GM04503 (cell line): Measurements from ENCODE around the gene RAI1.

Experiments used
- DNase-seq: peaks from one replicate; pipeline ENCODE4 v3.0.0-alpha.2; 2012; ENCODE audit warnings: low read depth

Gene RAI1

DNA sequence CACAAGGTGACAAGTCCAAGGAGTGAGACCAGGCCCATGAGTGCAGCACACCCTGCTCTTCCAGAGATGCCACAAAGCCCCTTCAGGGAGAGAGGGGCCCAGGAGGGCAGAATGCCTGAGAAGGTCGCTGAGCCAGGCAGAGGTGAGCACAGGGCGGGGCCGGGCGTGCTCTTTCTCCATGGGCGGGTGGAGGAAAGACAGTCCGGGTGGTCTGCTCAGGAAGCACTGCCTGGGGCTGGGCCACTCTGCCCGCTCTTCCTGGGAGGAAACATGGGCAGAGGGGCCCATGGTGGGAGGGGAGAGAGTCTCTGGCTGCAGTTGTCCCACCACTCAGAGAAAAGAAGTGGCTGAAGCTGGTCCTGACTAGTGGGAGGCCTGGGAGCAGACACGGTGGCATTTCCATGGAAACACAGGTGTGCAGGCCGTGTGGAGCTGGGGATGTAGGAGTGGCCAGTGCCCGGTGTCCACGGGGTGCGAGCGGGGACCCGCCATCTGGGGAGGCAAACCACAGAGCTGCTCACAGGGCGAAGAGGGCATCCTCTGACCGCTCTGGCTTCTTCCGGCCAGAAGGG is 165.9 kb downstream of the RAI1 start:
- DNase-seq = no peak

DNA sequence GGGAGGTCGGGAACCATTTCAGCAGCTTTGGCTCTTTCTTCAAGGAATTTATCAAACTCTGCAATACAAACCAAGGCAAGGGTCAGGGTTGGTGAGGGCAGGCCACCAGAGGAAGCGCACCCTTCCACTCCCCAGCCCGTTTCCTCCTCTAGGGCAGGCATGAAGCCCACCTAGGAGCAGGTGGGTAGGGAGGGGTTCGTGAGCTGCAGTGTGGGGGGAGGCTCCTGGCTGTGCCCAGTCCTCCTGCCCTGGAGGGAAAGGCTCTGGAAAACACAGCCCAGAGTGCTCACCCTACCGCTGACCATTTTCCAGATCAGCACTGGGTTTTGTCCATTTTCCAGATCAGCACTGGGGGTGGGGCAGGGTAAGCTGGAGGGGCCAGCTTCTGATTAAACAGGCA is 166.5 kb downstream of the RAI1 start:
- DNase-seq = no peak

DNA sequence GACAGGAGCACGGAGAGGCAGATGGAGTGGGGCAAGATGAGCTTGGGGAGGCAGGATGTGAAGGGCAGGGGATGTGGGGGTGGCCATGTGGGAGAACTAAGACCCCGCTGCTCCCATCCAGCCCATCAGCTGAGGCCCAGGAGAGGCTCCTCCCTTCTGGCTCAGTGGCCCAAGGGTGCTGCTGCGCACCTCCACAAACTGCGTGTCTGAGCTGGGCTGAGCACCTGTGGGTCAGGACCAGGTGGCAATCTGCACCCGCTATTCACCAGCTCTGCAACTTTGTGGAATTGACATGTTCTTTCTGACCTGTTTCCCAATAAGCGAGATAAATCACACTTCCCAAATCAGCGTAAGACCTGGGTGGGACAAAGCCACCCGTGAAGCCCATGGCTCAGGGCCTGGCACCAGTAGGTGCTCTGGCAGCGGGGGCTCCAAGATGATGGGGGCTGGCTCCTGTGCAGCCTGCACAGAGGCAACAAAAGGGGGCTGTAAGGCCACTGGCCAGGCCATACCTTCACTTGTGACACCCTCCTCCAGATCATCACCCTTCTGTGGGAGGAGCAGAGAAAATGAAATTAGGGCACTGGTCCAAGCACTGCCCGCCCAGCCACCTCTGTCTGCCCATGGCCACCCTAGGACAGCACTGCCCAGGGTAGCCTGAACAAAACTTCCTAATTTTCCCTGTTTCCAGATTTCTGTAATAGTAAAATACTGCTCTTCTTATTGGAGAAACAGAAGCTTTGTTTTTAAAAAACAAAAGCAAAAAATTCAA is 167.2 kb downstream of the RAI1 start:
- no peak for DNase-seq

DNA sequence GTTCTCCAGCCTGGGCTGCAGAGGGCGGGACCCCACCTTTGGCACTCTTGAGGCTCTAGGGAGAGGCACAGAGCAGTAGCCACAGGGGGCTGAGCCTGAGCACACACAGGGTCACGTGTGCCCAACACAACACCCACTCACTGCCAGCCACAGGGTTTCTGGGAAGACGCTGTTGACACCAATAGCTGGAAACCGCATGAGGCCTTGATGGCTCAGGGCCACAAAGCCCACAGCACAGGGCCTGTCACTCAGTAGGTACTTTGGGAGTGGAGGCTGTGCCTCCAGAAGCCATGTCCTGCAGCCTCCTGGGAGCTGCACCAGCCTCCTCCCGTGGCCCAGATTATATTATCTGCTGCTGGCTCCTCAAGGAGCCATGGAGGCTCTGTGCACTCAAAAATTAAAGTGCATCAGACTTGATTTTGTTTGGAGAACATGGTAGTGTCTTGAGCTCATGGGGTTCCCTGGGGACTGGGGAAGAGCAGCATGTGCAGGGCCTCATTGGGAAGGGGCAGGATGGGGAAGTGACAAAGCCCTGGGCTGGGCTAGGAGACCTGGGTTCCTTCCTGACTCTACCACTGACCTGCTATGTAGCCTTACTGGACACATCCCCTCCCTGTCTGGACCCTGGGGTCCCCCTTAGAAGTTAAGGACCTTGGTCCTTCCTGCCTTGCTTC is 168.0 kb downstream of the RAI1 start:
- DNase-seq = no peak

DNA sequence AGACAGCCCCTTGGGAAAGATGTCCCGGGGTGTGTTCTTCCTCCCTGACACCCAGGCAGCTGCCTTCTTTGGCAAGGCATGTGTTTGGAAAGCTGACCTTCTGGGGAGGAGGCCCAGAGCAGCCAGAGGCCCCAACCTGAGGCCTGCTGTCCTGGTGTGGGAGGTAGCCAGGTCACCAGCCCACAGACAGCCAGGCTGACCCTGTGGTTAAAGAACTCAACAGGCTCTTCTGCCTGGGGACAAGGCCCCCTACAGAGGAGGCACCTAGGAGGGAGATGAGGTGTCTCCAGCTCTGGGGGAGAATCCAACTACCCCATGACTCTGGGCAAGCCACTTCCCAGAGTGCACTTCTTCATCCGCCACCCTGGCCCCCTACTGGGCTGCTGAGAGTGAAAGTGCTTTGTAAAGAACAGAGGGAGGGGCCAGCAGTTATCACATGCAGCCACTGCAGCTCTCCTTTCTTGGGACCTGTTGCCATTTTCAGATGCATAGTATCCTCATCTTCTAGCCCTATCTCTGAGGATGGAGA is 168.7 kb downstream of the RAI1 start:
- no peak for DNase-seq

DNA sequence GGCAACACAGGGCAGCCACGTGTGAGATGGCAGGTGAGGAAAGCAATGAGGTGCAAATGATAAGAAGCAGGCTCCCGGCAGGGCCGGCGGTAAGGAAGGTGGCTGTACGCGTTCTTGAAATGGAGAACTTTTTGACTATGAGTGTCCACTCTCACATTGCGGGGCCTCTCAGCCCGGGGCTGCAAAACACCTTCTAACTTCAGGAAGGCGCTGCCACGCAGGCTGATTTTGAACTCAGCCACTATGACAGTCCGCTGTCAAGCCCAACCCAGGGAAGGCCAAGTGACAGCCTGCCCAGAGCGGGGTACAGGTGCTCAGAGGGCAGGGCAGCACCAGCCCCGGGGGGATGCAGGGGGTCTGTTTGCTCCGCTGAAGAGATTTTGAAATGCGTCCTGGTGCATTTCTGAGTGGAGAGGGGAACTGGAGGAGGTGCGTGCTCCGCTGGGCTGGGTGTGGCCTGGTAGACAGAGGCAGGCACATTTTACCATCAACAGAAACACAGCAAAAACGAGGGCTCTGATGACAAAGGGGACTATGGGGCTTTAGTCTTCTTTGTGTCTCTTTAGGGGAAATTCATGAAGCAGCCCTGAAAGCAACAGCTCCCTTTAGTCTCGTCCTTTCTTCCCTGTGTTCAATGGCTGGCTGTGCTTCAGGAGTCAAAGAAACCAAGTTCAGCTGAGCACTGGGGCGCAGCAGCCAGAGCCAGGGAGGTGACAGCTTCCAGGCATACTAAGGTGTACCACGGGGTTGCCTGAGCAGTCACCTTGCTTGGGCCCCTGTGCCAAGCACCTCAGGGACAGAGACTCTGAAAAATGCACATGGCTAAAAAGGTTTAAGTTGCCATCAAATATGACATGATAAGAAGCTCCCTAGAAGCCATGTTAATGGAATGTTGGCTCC is 170.1 kb downstream of the RAI1 start:
- DNase-seq = no peak

DNA sequence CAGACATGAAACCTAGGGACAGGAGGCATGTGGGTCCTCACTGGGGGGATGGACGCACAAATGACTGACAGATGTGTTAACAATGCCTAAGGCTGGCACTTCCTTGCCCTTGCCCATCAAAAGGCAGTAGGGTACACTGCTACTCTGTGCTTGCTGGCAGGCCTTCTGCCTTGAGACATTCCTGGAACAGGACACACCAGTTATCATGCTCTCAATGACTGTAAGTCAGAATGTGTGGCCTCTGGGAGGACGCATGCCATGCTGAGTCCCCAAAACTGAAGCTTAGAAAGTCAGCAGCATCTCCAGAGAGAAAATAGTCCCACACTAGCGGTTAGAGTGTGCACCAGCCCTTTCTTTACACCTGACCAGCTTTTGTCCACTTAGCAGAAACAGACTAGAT is 171.7 kb downstream of the RAI1 start:
- no peak for DNase-seq

DNA sequence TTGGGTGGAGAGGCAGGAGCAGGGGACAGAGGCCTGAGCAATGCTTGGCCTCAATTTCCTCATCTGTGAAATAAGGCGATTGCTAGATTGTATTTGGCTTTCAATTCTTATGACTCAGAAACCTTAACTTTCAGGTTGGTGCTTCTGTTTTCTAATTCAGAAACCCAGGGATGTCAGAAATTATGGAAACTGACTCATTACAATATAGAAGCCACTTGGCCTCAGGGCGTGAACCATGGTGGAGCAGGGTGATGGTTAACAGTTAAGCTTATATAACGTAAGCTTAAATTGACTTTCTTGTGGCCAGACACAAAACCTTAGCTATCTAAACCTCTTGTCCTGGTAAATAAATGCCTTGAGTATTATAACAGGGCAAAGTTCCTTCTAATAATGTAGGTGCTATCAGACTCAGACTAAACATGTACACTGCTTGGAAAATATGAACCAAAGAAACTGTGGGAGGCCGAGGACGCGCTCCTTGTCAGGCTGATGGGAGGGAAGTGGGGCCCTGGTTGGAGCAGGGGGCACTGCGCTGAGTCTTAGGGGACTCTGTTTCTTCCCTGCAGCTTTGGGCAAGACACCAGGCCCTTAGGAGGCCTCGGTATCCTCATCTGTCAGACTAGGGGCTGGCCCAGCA is 172.7 kb downstream of the RAI1 start:
- no peak for DNase-seq

DNA sequence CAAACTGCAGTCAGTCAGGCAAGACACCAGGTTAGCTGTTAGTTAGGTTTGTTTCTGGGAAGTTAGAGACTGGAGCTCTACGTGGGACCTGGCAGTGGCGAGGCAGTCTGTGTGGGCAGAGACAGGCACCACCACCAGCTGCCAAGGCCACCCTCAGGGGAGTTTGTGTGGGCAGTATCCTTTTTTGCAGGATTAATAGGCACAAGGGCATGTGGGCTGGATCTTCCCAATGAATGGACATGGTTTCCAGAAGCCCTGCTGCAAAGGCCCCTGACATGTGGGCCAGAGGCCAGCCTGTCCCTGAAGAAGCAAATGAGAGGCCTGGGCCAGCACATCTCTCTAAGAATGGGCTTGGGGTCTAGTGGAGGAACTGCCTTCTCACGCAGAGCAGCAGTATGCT is 174.7 kb downstream of the RAI1 start:
- no peak for DNase-seq

DNA sequence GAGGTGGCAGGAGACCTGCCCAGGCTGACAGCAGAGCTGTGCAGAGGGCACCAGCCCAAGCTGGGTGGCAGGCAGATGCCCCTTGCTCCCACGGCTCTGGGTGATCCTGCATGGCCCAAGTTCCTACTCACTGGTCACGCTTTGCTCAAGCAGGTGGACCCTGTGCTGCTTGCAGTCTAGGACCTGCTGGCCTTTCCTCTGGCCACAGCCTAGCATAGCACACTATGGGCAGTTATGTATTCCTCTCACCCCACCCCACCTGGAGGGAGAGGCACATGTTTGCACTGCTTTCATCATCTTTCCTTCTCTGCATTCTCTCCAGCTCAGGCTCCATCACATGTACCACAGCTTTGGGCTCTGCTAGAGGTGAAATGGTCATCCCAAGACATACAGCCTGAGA is 175.1 kb downstream of the RAI1 start:
- no peak for DNase-seq

DNA sequence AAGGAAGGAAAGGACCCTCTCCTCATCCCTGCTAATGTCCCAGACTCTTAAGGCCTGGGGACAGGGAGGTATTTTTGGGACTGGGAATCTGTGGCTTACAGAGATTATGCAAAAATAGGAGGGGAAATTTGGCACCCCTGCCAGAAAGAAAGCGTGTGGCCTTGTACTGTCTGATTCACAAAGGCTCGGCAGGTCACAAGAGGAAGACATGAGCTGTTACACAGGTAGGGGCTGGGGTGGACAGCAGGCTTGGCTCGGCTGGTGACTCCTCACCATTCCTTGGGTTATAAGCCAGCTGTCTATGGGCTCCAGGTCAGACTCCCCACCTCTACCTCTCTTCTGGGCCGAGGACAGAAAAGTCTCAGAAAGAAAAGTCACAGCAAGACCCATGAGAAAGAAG is 176.2 kb downstream of the RAI1 start:
- DNase-seq = no peak

DNA sequence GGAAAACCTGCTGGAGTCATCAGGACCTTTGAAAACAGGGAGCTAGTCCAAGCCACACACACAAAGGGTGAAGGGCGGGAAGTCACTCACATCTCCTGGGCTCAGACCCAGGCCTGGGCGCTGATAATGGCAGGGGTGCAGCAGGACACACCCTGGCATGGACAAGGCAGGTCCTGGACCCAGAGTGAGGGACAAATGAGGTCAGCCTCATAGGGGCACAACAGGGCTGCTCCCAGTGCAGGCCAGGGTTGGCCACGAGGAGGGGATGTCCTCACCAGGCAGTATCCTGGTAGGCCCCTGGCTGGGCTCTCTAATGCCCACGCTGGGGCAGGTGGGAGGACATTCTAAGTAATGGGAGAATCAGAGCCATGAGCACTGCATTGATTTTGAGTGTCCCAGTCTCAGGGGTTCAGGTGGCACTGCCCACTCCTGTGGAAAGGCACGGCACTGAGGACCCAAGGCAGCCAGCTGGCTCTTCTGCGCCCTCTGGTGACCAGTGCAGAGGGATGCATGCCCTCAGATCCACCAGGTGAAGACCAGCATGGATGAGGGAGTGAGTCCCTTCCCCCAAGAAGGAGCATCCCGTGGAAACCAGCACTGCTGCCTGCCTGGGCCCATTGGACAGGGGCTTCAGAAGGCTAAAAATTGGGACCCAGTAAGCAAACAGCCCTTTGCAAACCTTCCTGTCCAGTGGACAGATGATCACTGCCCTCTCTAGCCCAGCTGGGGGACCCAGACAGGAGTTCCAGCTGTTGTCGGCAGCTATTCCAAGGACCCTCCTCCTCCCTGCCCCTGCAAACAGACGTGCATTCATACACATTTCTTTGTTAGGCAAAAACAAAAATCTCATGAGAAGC is 178.9 kb downstream of the RAI1 start:
- DNase-seq = no peak

DNA sequence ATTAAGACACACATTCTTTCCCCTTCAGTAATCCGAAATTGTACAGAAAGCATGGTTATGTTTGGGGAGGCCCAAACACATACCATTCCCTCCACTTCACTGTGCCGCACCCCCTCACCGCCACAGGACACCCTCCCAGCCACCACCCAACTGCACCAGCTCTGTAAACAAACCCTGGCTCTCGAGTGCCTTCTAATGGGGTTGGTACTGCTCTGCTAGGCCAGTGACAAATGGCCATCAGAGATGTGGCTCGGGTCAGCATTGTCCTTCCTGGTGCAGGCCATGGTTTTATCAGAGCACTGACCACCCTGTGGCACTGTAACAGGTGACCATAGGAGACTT is 179.5 kb downstream of the RAI1 start:
- DNase-seq = no peak
